Measurements from ENCODE around the gene TEX29.

TEX29 gene

GRCh38 chr13:111319998-111320911 lies at the start of gene TEX29:
TEX29 (plus strand) TSS chr13:111320642; CDS start chr13:111320891, 249 bp downstream.
- no peak for DNase-seq

- no peak for DNase-seq
Measured at GRCh38 chr13:111270765-111271698, 49.4 kb upstream of the TEX29 start.

- DNase-seq = no peak
Measured at GRCh38 chr13:111272117-111272516, 48.3 kb upstream of the TEX29 start.

- no peak for DNase-seq
Measured at GRCh38 chr13:111275382-111275781, 45.1 kb upstream of the TEX29 start.

- no peak for DNase-seq
Measured at GRCh38 chr13:111275995-111276618, 44.3 kb upstream of the TEX29 start.

GRCh38 chr13:111278258-111278657 lies 42.2 kb upstream of the TEX29 start:
- no peak for DNase-seq

- no peak for DNase-seq
Measured at GRCh38 chr13:111278743-111279652, 41.4 kb upstream of the TEX29 start.

- no peak for DNase-seq
Measured at GRCh38 chr13:111280226-111280625, 40.2 kb upstream of the TEX29 start.

GRCh38 chr13:111280681-111281585 lies 39.5 kb upstream of the TEX29 start:
- no peak for DNase-seq

GRCh38 chr13:111281751-111282311 lies 38.6 kb upstream of the TEX29 start:
- no peak for DNase-seq

GRCh38 chr13:111282425-111282824 lies 38.0 kb upstream of the TEX29 start:
- no peak for DNase-seq

- DNase-seq = no peak
Measured at GRCh38 chr13:111282997-111283396, 37.4 kb upstream of the TEX29 start.

GRCh38 chr13:111283457-111283856 lies 37.0 kb upstream of the TEX29 start:
- DNase-seq = no peak

- no peak for DNase-seq
Measured at GRCh38 chr13:111283991-111284390, 36.5 kb upstream of the TEX29 start.

- DNase-seq = no peak
Measured at GRCh38 chr13:111284565-111284964, 35.9 kb upstream of the TEX29 start.

- no peak for DNase-seq
Measured at GRCh38 chr13:111286162-111286561, 34.3 kb upstream of the TEX29 start.

- no peak for DNase-seq
Measured at GRCh38 chr13:111286749-111287148, 33.7 kb upstream of the TEX29 start.

- DNase-seq = no peak
Measured at GRCh38 chr13:111287201-111287600, 33.2 kb upstream of the TEX29 start.

- DNase-seq = no peak
Measured at GRCh38 chr13:111288276-111288675, 32.2 kb upstream of the TEX29 start.

GRCh38 chr13:111289251-111289650 lies 31.2 kb upstream of the TEX29 start:
- DNase-seq = no peak

- DNase-seq = no peak
Measured at GRCh38 chr13:111291908-111292307, 28.5 kb upstream of the TEX29 start.

All from CD4-positive, alpha-beta T cell treated with Interleukin-10 for 1 hour (primary cell).